Measurements from ENCODE around the gene KRTAP10-6. TPM values are rescaled to one million over a fixed set of nuclear protein-coding genes. Genes with fewer than 3 reads are reported as not detected.
A peak's percentile ranks its signal among the peaks of the same experiment; 100 is the strongest.

KRTAP10-6 gene
- total RNA-seq, 3 donors from 2014 or later: not detected

- H3K4me1 ChIP-seq (ENCODE audit: low read depth): peaks cover 4% of the 10 kb centered on the region
- DNase-seq (peak in 1 of 3 donors; percentile 34), ATAC-seq (no peak)
- H3K36me3 ChIP-seq (ENCODE audit: low read depth): no peaks in the 10 kb centered on the region
- no peak overlapping the region for H3K4me3 ChIP-seq
- intact Hi-C loops (cut with DNase I, micrococcal nuclease): no loop called here
- no peak for TF ChIP-seq CTCF (IDR thresholded peaks at IDR 0.05)
- H3K9me3 ChIP-seq: peaks cover 13% of the 10 kb centered on the region
These were observed 22.7 kb upstream of the KRTAP10-6 start for GRCh38 chr21:44614961-44615391.

GRCh38 chr21:44614161-44614631, 21.9 kb upstream of the KRTAP10-6 start:
- peaks cover 4% of the 10 kb centered on the region for H3K4me1 ChIP-seq (ENCODE audit: low read depth)
- H3K9me3 ChIP-seq: peaks cover 13% of the 10 kb centered on the region
- intact Hi-C loops (cut with DNase I, micrococcal nuclease): no loop called here
- no peak for TF ChIP-seq CTCF (IDR thresholded peaks at IDR 0.05)
- no peaks in the 10 kb centered on the region for H3K36me3 ChIP-seq (ENCODE audit: low read depth)
- no peak for DNase-seq
- ATAC-seq: no peak
- no peak overlapping the region for H3K4me3 ChIP-seq

GRCh38 chr21:44613386-44614155, 21.3 kb upstream of the KRTAP10-6 start:
- Histone ChIP-seq H3K4me1 (ENCODE audit: low read depth) (peaks cover under 1% of the 10 kb centered on the region), H3K9me3 (peaks cover 13% of the 10 kb centered on the region), H3K4me3 (no peak overlapping the region), H3K36me3 (ENCODE audit: low read depth) (no peaks in the 10 kb centered on the region)
- no peak for TF ChIP-seq CTCF (IDR thresholded peaks at IDR 0.05)
- peak in 1 of 3 donors; percentile 38 for DNase-seq
- no peak for ATAC-seq
- intact Hi-C loops (cut with DNase I, micrococcal nuclease): no loop called here

GRCh38 chr21:44612669-44613229, 20.4 kb upstream of the KRTAP10-6 start:
- TF ChIP-seq CTCF (IDR thresholded peaks at IDR 0.05): no peak
- Histone ChIP-seq H3K4me3 (no peak overlapping the region), H3K9me3 (peaks cover 13% of the 10 kb centered on the region), H3K36me3 (ENCODE audit: low read depth) (no peaks in the 10 kb centered on the region), H3K4me1 (ENCODE audit: low read depth) (no peaks in the 10 kb centered on the region)
- intact Hi-C loops (cut with DNase I, micrococcal nuclease): no loop called here
- ATAC-seq (no peak), DNase-seq (peak in 1 of 3 donors; percentile 42)

GRCh38 chr21:44612029-44612486, 19.8 kb upstream of the KRTAP10-6 start, which contains the start of gene KRTAP10-8:
Gene KRTAP10-8, plus strand, starts transcription at chr21:44612079. Its CDS starts 22 bp downstream, at chr21:44612101.
- Histone ChIP-seq H3K4me1 (ENCODE audit: low read depth) (no peaks in the 10 kb centered on the region), H3K4me3 (no peak within 1 kb of the TSS), H3K36me3 (ENCODE audit: low read depth) (no peaks in the 10 kb centered on the region), H3K9me3 (peaks cover 13% of the 10 kb centered on the region)
- ATAC-seq (no peak), DNase-seq (no peak)
- no peak for TF ChIP-seq CTCF (IDR thresholded peaks at IDR 0.05)
- intact Hi-C loops (cut with DNase I, micrococcal nuclease): no loop called here

All from mucosa of descending colon (tissue), 3 donors.